ENCODE results near the gene TMEM221. TPM values are rescaled to one million over a fixed set of nuclear protein-coding genes. Genes with fewer than 3 reads are reported as not detected.

TMEM221 gene
- total and polyA plus RNA-seq, 2 experiments from 2014 or later = 0.22 to 0.30 TPM

DNA sequence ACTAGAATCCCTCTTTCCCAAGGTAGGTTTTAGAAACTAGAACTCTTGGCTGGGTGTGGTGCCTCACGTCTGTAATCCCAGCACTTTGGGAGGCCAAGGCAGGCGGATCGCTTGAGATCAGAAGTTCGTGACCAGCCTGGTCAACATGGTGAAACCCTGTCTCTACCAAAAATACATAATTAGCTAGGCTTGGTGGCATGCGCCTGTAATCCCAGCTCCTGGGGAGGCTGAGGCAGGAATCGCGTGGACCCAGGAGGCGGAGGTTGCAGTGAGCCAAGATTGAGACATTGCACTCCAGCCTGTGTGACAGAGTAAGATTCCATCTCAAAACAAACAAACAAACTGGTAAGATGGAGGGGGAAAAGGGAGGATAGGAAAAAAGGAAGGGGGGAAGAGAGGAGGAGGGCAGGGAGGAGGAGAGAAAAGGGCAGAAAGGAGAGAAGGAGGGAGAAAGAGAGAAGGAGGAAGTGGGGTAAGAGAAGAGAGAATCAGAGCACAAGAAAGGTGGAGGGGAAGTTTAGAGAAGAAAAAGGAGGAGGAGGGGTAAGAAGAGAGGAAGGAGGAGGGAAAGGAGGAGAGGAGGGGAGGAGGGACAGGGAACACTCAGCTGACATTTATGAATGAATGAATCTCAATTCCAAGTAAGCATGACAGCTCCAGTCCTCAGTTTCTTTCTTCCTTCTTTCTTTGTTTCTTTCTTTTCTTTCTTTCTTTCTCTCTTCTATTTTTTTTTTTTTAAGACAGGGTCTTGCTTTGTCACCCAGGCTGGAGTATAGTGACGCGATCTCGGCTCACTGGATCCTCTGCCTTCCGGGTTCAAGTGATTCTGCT lies 19.2 kb upstream of the TMEM221 start:
- TF ChIP-seq EZH2phosphoT487 (IDR thresholded peaks at IDR 0.05; ENCODE audit: insufficient read depth, low read depth) = no peak
- no peak for TF ChIP-seq EZH2 (IDR thresholded peaks at IDR 0.05; ENCODE audit: insufficient read depth, poor library complexity, severe bottlenecking)
- Histone ChIP-seq H3K79me2 (ENCODE audit: insufficient read depth) (peaks cover 20% of the 10 kb centered on the region), H2AFZ (peak overlapping the region; percentile 43; the same call in 1 of the 2 replicates), H3K9ac (no peak overlapping the region), H3K4me3 (no peak overlapping the region), H3K9me2 (ENCODE audit: insufficient read depth) (no peaks in the 10 kb centered on the region), H3K4me1 (ENCODE audit: insufficient read depth) (peaks cover 19% of the 10 kb centered on the region), H3K27me3 (replicated peaks; ENCODE audit: insufficient read depth) (no peaks in the 10 kb centered on the region), H3F3A (ENCODE audit: insufficient read depth) (no peaks in the 10 kb centered on the region), H3K9me3 (ENCODE audit: low read depth) (no peaks in the 10 kb centered on the region), H3K27ac (no peak overlapping the region), H3K36me3 (ENCODE audit: low read depth) (no peaks in the 10 kb centered on the region), H3K4me2 (ENCODE audit: unreplicated experiment) (no peak overlapping the region), H4K20me1 (ENCODE audit: insufficient read depth) (no peaks in the 10 kb centered on the region)
- WGBS, 2 experiments (ENCODE audit: low coverage in 1 of 2, low lambda C conversion rate in 2 of 2, missing lambda C conversion rate in 2 of 2) = 73 to 78% methylated on average over 12 of the region's 12 CpGs
- DNase-seq = no peak
- in situ Hi-C loops (cut with MboI) = no loop called here

DNA sequence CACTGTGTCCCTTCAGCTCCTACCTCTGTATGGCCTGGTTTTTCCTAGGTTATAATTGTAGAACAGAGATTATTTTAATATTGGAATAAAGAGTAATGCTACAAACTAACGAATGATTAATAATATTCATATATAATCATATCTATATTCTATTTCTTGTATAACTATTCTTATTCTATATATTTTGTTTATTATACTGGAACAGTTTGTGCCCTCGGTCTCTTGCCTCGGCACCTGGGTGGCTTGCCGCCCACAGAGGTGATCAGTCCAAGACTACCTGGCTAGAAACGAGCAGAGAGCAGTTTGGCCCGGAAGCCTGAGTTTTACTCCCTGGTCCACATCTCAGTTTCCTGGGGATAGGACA lies 18.0 kb upstream of the TMEM221 start:
- no peak overlapping the region for H3K4me2 ChIP-seq (ENCODE audit: unreplicated experiment)
- H3K27ac ChIP-seq = no peak overlapping the region
- no peaks in the 10 kb centered on the region for H3K27me3 ChIP-seq (replicated peaks; ENCODE audit: insufficient read depth)
- no peaks in the 10 kb centered on the region for H3F3A ChIP-seq (ENCODE audit: insufficient read depth)
- TF ChIP-seq EZH2phosphoT487 (IDR thresholded peaks at IDR 0.05; ENCODE audit: insufficient read depth, low read depth) (no peak), EZH2 (IDR thresholded peaks at IDR 0.05; ENCODE audit: insufficient read depth, poor library complexity, severe bottlenecking) (no peak)
- no peak overlapping the region for H2AFZ ChIP-seq
- no peaks in the 10 kb centered on the region for H3K9me3 ChIP-seq (ENCODE audit: low read depth)
- H3K4me3 ChIP-seq = no peak overlapping the region
- DNase-seq = no peak
- no peaks in the 10 kb centered on the region for H3K9me2 ChIP-seq (ENCODE audit: insufficient read depth)
- peaks cover 16% of the 10 kb centered on the region for H3K4me1 ChIP-seq (ENCODE audit: insufficient read depth)
- in situ Hi-C loops (cut with MboI) = no loop called here
- peaks cover 8% of the 10 kb centered on the region for H3K79me2 ChIP-seq (ENCODE audit: insufficient read depth)
- no peak overlapping the region for H3K9ac ChIP-seq
- no peaks in the 10 kb centered on the region for H3K36me3 ChIP-seq (ENCODE audit: low read depth)
- H4K20me1 ChIP-seq (ENCODE audit: insufficient read depth) = no peaks in the 10 kb centered on the region
- 33 to 36% methylated on average over 6 of the region's 6 CpGs for WGBS, 2 experiments (ENCODE audit: low coverage in 1 of 2, low lambda C conversion rate in 2 of 2, missing lambda C conversion rate in 2 of 2)

DNA sequence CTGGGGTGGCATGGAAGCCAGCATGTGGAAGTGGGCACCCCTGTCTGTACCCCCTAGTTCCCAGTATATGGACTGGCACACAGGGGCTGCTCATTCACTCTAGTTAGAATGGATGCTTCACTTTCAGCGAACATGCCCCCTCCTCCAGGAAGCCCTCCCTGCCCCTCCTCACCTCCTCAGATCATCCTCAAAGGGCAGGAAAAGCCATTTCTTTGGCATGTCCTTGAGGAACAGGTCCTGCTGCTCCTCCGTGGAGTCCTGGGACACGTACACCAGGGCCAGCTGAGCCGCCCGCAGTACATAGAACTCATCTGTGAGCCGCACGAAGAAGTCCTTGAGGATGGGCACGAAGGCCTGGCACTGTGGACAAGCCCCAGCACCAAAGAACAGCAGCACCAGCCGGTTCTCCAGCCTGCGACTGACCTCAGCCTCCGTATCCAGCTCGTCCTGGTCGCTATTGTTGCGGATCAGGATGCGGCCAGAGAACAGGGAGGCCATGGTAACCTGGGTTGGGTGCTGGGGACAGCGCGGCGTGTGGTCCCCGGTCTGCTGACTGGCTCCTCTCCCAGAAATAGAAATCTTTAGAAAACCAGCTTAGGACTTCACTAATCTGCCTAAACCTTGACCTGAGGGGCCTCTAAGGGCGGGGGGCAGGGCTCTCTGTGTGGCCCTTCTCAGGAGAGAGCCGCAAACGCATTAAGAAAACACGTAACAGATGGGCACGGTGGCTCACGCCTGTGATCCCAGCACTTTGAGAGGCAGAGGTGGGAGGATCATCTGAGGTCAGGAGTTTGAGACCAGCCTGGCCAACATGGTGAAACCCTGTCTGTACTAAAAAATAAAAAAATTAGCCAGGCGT lies 12.1 kb upstream of the TMEM221 start, which contains the start of gene NXNL1:
NXNL1 (minus strand) TSS at position 555 of the 859 bp plus-strand sequence; CDS start at position 498, 57 bp downstream.
- H3K4me2 ChIP-seq (ENCODE audit: unreplicated experiment) = no peak within 1 kb of the TSS
- no peaks in the 10 kb centered on the region for H3K79me2 ChIP-seq (ENCODE audit: insufficient read depth)
- H3K27ac ChIP-seq = no peak within 1 kb of the TSS
- H3K27me3 ChIP-seq (replicated peaks; ENCODE audit: insufficient read depth) = peaks cover 4% of the 10 kb centered on the region; the same call in 1 of the 2 replicates
- no peak for DNase-seq
- H4K20me1 ChIP-seq (ENCODE audit: insufficient read depth) = no peaks in the 10 kb centered on the region
- 57 to 61% methylated on average over 26 of the region's 26 CpGs for WGBS, 2 experiments (ENCODE audit: low coverage in 1 of 2, low lambda C conversion rate in 2 of 2, missing lambda C conversion rate in 2 of 2)
- H3K9me2 ChIP-seq (ENCODE audit: insufficient read depth) = no peaks in the 10 kb centered on the region
- H3F3A ChIP-seq (ENCODE audit: insufficient read depth) = no peaks in the 10 kb centered on the region
- H3K9me3 ChIP-seq (ENCODE audit: low read depth) = no peaks in the 10 kb centered on the region
- no peaks in the 10 kb centered on the region for H3K36me3 ChIP-seq (ENCODE audit: low read depth)
- no peaks in the 10 kb centered on the region for H3K4me1 ChIP-seq (ENCODE audit: insufficient read depth)
- no peak within 1 kb of the TSS for H2AFZ ChIP-seq
- H3K4me3 ChIP-seq = no peak within 1 kb of the TSS
- in situ Hi-C loops (cut with MboI) = no loop called here
- H3K9ac ChIP-seq = no peak within 1 kb of the TSS
- TF ChIP-seq EZH2 (IDR thresholded peaks at IDR 0.05; ENCODE audit: insufficient read depth, poor library complexity, severe bottlenecking) = no peak
- no peak for TF ChIP-seq EZH2phosphoT487 (IDR thresholded peaks at IDR 0.05; ENCODE audit: insufficient read depth, low read depth)

DNA sequence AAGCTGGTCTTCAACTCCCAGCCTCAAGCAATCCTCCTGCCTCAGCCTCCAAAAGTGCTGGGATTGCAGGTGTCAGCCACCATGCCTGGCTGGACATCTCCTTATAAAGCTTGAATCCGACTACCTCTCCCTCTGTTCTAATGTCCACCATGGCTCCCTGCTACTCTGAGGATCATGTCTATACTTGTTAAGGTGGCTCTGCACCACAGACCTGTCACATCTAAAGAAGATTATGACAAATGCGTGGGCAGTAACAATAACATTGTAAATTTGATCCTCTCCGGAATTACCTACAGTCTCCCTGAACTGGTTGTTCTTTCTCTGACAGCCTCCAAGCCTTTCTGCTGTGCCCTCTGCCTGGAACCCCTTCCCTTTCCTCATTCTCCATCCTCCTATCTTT lies 10.5 kb upstream of the TMEM221 start:
- H3K9me2 ChIP-seq (ENCODE audit: insufficient read depth) = no peaks in the 10 kb centered on the region
- in situ Hi-C loops (cut with MboI) = no loop called here
- no peak overlapping the region for H3K4me2 ChIP-seq (ENCODE audit: unreplicated experiment)
- H3F3A ChIP-seq (ENCODE audit: insufficient read depth) = no peaks in the 10 kb centered on the region
- WGBS, 2 experiments (ENCODE audit: low coverage in 1 of 2, low lambda C conversion rate in 2 of 2, missing lambda C conversion rate in 2 of 2) = 42 to 54% methylated on average over 3 of the region's 3 CpGs
- no peaks in the 10 kb centered on the region for H3K79me2 ChIP-seq (ENCODE audit: insufficient read depth)
- no peak for DNase-seq
- no peaks in the 10 kb centered on the region for H4K20me1 ChIP-seq (ENCODE audit: insufficient read depth)
- H2AFZ ChIP-seq = no peak overlapping the region
- no peak overlapping the region for H3K27ac ChIP-seq
- no peak overlapping the region for H3K4me3 ChIP-seq
- peaks cover 12% of the 10 kb centered on the region; the same call in 1 of the 2 replicates for H3K27me3 ChIP-seq (replicated peaks; ENCODE audit: insufficient read depth)
- H3K9me3 ChIP-seq (ENCODE audit: low read depth) = no peaks in the 10 kb centered on the region
- no peaks in the 10 kb centered on the region for H3K4me1 ChIP-seq (ENCODE audit: insufficient read depth)
- no peaks in the 10 kb centered on the region for H3K36me3 ChIP-seq (ENCODE audit: low read depth)
- TF ChIP-seq EZH2 (IDR thresholded peaks at IDR 0.05; ENCODE audit: insufficient read depth, poor library complexity, severe bottlenecking) = no peak
- TF ChIP-seq EZH2phosphoT487 (IDR thresholded peaks at IDR 0.05; ENCODE audit: insufficient read depth, low read depth) = no peak
- no peak overlapping the region for H3K9ac ChIP-seq

Data from GM23248 (cell line).